Karpas-422 (cell line): ENCODE results near the gene NLRP14. TPM values are rescaled to one million over a fixed set of nuclear protein-coding genes. Genes with fewer than 3 reads are reported as not detected.
A peak's percentile ranks its signal among the peaks of the same experiment; 100 is the strongest.

Experiments
- DNase-seq: peaks from one replicate; pipeline ENCODE4 v3.0.0-alpha.2; 2015
- H2AFZ ChIP-seq: fragments of 200-600 bp; sonication (generic); 2 replicates; pipeline ENCODE4 v1.6.1; 2014; ENCODE audit warnings: antibody characterized with exemption, low read length, mixed read lengths
- H3K27ac ChIP-seq: fragments of 200-600 bp; sonication (generic); 2 replicates; pipeline ENCODE4 v1.5.1; 2014; ENCODE audit warnings: mild to moderate bottlenecking, low read length, moderate library complexity
- H3K27me3 ChIP-seq: fragments of 200-600 bp; sonication (generic); 2 replicates; pipeline ENCODE4 v1.6.1; 2014; ENCODE audit warnings: low read length, mixed read lengths
- H3K36me3 ChIP-seq: fragments of 200-600 bp; sonication (generic); 2 replicates; pipeline ENCODE4 v1.6.1; 2014; ENCODE audit warnings: low read length, mixed read lengths; ENCODE audit not compliant: insufficient read depth
- H3K4me1 ChIP-seq: fragments of 200-600 bp; sonication (generic); 2 replicates; pipeline ENCODE4 v1.6.1; 2014; ENCODE audit warnings: mild to moderate bottlenecking, low read length, mixed read lengths
- H3K4me2 ChIP-seq: fragments of 200-600 bp; sonication (generic); 2 replicates; pipeline ENCODE4 v1.6.1; 2014; ENCODE audit warnings: low read length, low read depth, mild to moderate bottlenecking; ENCODE audit not compliant: poor library complexity, severe bottlenecking
- H3K4me3 ChIP-seq: fragments of 200-600 bp; sonication (generic); 2 replicates; pipeline ENCODE4 v1.5.1; 2014; ENCODE audit warnings: mild to moderate bottlenecking, antibody characterized with exemption, low read length, mixed read lengths
- H3K79me2 ChIP-seq: fragments of 200-600 bp; sonication (generic); 2 replicates; pipeline ENCODE4 v1.6.1; 2014; ENCODE audit warnings: mild to moderate bottlenecking, low read length, mixed read lengths
- H3K9ac ChIP-seq: fragments of 200-600 bp; sonication (generic); 2 replicates; pipeline ENCODE4 v1.6.0; 2014; ENCODE audit warnings: low read length
- H3K9me2 ChIP-seq: fragments of 200-600 bp; sonication (generic), shearing (Covaris generic); replicated peaks from 2 replicates; pipeline ENCODE4 v1.6.0; 2014; ENCODE audit warnings: mild to moderate bottlenecking, low read length, moderate library complexity; ENCODE audit not compliant: insufficient read depth
- H3K9me3 ChIP-seq: fragments of 300-700, 200-600 bp; sonication (generic); 2 replicates; pipeline ENCODE4 v1.6.1; 2014; ENCODE audit warnings: low read length, mixed read lengths
- H4K20me1 ChIP-seq: fragments of 200-600 bp; sonication (generic); 2 replicates; pipeline ENCODE4 v1.6.1; 2014; ENCODE audit warnings: mild to moderate bottlenecking, antibody characterized with exemption, low read length, low read depth; ENCODE audit not compliant: insufficient read depth
- total RNA-seq: library from RNA; depleted of rRNA; stranded (reverse); fragments of >200 nt; shearing (Covaris generic); gene quantifications from 2 replicates; pipeline ENCODE4 v1.2.3, GENCODE V29; 2014; ENCODE audit warnings: low replicate concordance; rRNA removed

Gene NLRP14
- 0.19 and 0.51 TPM in 2 replicates for total RNA-seq

- no peaks in the 10 kb centered on the region for H3K4me1 ChIP-seq
- no peaks in the 10 kb centered on the region for H4K20me1 ChIP-seq
- H3K9me3 ChIP-seq = no peaks in the 10 kb centered on the region
- H3K4me3 ChIP-seq = no peak within 1 kb of the TSS
- H3K27me3 ChIP-seq = no peaks in the 10 kb centered on the region
- DNase-seq = no peak
- no peak within 1 kb of the TSS for H3K4me2 ChIP-seq
- H3K36me3 ChIP-seq = no peaks in the 10 kb centered on the region
- H3K27ac ChIP-seq = no peak within 1 kb of the TSS
- no peak within 1 kb of the TSS for H2AFZ ChIP-seq
- no peak within 1 kb of the TSS for H3K9ac ChIP-seq
- no peaks in the 10 kb centered on the region for H3K79me2 ChIP-seq
- H3K9me2 ChIP-seq = no peaks in the 10 kb centered on the region
Measured at GRCh38 chr11:7020183-7020917, at the start of gene NLRP14, which contains the start of gene ZNF214. Gene NLRP14, plus strand, starts transcription at chr11:7020479. Its CDS starts 18,108 bp downstream, at chr11:7038587. Gene ZNF214, minus strand, starts transcription at chr11:7020346. Its CDS starts 17,511 bp downstream, at chr11:7002835.

DNA sequence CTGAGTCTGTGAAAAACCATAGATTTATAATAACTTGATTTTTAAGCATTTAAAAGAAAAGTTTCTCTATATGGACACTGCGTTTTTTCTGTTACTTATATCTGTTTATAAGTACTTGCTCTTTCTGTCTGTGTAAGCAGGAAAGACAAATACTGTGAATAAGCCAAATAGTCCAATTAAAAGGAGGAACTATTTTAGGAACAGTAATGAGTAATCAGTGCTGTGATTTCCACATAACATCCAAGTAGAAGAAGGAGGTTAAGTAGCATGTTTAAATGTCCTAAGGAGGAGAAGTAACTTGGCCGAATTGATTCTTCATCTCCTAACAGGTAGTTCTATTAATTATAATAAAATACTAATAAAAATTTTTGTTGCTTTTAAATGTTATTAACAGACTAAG is 40.9 kb upstream of the NLRP14 start:
- Histone ChIP-seq H3K4me2 (no peak overlapping the region), H3K36me3 (no peaks in the 10 kb centered on the region), H3K9me3 (no peaks in the 10 kb centered on the region)

DNA sequence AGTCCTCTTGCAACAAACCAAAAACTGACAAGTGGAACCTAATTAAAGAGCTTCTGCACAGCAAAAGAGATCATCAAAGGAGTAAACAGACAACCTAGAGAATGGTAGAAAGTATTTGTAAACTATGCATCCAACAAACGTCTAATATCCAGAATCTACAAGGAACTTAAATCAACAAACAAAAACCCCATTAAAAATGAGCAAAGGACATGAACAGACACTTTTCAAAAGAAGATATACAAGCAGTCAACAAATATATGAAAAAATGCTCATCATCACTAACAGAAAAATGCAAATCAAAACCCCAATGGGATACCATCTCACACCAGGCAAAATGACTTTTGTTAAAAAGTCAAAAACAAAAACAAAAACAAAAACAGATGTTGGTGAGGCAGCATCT is 33.8 kb upstream of the NLRP14 start:
- Histone ChIP-seq H3K4me3 (no peak overlapping the region), H3K4me2 (no peak overlapping the region), H3K27me3 (no peaks in the 10 kb centered on the region), H3K4me1 (peaks cover 11% of the 10 kb centered on the region), H2AFZ (no peak overlapping the region), H3K9me3 (no peaks in the 10 kb centered on the region), H3K9me2 (no peaks in the 10 kb centered on the region), H3K79me2 (no peaks in the 10 kb centered on the region), H3K9ac (no peak overlapping the region), H3K27ac (no peak overlapping the region), H4K20me1 (no peaks in the 10 kb centered on the region), H3K36me3 (no peaks in the 10 kb centered on the region)
- no peak for DNase-seq

More for the DNA sequence above, 40.9 kb upstream of the NLRP14 start:
- Histone ChIP-seq H3K79me2 (no peaks in the 10 kb centered on the region), H2AFZ (no peak overlapping the region), H3K27me3 (no peaks in the 10 kb centered on the region), H3K27ac (no peak overlapping the region), H3K4me1 (no peaks in the 10 kb centered on the region), H4K20me1 (no peaks in the 10 kb centered on the region), H3K9ac (no peak overlapping the region), H3K9me2 (no peaks in the 10 kb centered on the region), H3K4me3 (no peak overlapping the region)
- no peak for DNase-seq

GRCh38 chr11:6988506-6988905 is 31.8 kb upstream of the NLRP14 start:
- no peak for DNase-seq
- H3K4me1 ChIP-seq = peaks cover 20% of the 10 kb centered on the region
- no peaks in the 10 kb centered on the region for H3K27me3 ChIP-seq
- H3K4me2 ChIP-seq = no peak overlapping the region
- no peaks in the 10 kb centered on the region for H3K79me2 ChIP-seq
- H3K36me3 ChIP-seq = no peaks in the 10 kb centered on the region
- no peaks in the 10 kb centered on the region for H4K20me1 ChIP-seq
- no peak overlapping the region for H3K9ac ChIP-seq
- H2AFZ ChIP-seq = no peak overlapping the region
- H3K4me3 ChIP-seq = no peak overlapping the region
- H3K27ac ChIP-seq = no peak overlapping the region
- H3K9me2 ChIP-seq = no peaks in the 10 kb centered on the region
- no peaks in the 10 kb centered on the region for H3K9me3 ChIP-seq

GRCh38 chr11:6991227-6991626 is 29.1 kb upstream of the NLRP14 start:
- Histone ChIP-seq H2AFZ (no peak overlapping the region), H3K27ac (no peak overlapping the region), H4K20me1 (no peaks in the 10 kb centered on the region), H3K4me3 (no peak overlapping the region), H3K79me2 (no peaks in the 10 kb centered on the region), H3K27me3 (no peaks in the 10 kb centered on the region), H3K4me1 (peaks cover 23% of the 10 kb centered on the region), H3K9ac (no peak overlapping the region), H3K36me3 (no peaks in the 10 kb centered on the region), H3K4me2 (no peak overlapping the region), H3K9me3 (no peaks in the 10 kb centered on the region), H3K9me2 (no peaks in the 10 kb centered on the region)
- no peak for DNase-seq

- Histone ChIP-seq H2AFZ (no peak overlapping the region), H3K36me3 (no peaks in the 10 kb centered on the region), H3K4me1 (peaks cover 27% of the 10 kb centered on the region), H3K9me3 (no peaks in the 10 kb centered on the region), H3K4me3 (no peak overlapping the region), H3K4me2 (no peak overlapping the region), H3K9ac (no peak overlapping the region), H3K27ac (no peak overlapping the region), H4K20me1 (no peaks in the 10 kb centered on the region), H3K27me3 (no peaks in the 10 kb centered on the region), H3K9me2 (no peaks in the 10 kb centered on the region), H3K79me2 (no peaks in the 10 kb centered on the region)
- DNase-seq = no peak
Measured at GRCh38 chr11:6992026-6992425, 28.3 kb upstream of the NLRP14 start.

DNA sequence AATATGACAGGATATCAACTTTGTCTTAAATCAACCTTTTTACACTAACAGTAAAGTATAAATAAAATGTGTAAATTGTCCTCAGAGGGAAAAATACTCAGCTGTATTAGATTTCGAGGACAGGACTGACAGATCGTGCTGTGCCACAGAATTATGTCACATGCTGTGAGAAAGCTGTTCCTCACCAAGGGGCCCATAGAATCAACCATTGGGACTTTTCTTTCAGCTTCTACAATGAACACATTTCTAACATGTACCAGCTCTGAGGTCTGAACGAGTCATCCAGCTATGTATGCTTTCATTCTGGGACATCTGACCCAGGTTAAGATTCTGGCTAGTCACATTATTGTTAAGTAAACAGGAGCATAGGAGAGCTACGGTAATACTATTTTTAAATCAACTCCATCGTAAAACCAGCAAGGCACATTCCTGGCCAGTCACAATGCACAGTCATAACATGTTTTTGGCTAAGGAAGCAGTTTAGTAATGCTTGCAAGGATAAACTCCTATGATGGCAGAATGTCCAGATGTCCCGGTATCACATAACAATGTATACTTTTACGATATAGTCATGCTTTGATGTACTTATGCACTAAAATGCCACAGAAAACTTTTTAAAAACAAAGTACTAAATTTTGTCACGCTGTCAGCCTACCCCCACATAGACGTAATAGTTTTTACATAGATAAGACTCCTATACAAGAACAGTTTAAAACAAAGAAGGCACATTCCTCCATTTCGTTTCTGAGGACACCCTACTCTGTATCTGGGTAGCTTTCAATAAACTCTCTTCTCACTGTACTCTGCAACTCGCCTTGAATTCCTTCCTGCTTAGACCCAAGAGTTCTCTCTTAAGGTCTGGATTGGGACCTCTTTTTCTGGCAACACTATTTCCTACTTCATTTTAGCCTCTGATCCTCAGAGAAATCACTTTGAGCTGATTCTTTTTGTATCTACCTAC is 27.5 kb upstream of the NLRP14 start:
- H3K9me2 ChIP-seq = no peaks in the 10 kb centered on the region
- H3K27ac ChIP-seq = peak overlapping the region; percentile 45
- H2AFZ ChIP-seq = no peak overlapping the region
- no peaks in the 10 kb centered on the region for H3K9me3 ChIP-seq
- no peak overlapping the region for H3K4me3 ChIP-seq
- no peaks in the 10 kb centered on the region for H3K36me3 ChIP-seq
- H3K9ac ChIP-seq = no peak overlapping the region
- no peak overlapping the region for H3K4me2 ChIP-seq
- H3K4me1 ChIP-seq = peaks cover 34% of the 10 kb centered on the region
- DNase-seq = no peak
- no peaks in the 10 kb centered on the region for H4K20me1 ChIP-seq
- H3K79me2 ChIP-seq = no peaks in the 10 kb centered on the region
- H3K27me3 ChIP-seq = no peaks in the 10 kb centered on the region

GRCh38 chr11:6995703-6996102 is 24.6 kb upstream of the NLRP14 start:
- peaks cover 32% of the 10 kb centered on the region for H3K4me1 ChIP-seq
- H3K36me3 ChIP-seq = no peaks in the 10 kb centered on the region
- no peak for DNase-seq
- H3K4me3 ChIP-seq = no peak overlapping the region
- H3K27ac ChIP-seq = no peak overlapping the region
- no peaks in the 10 kb centered on the region; the same call in 1 of the 2 replicates for H3K9me2 ChIP-seq
- H3K9me3 ChIP-seq = no peaks in the 10 kb centered on the region
- no peaks in the 10 kb centered on the region for H3K27me3 ChIP-seq
- H4K20me1 ChIP-seq = no peaks in the 10 kb centered on the region
- no peak overlapping the region for H3K4me2 ChIP-seq
- no peak overlapping the region for H3K9ac ChIP-seq
- H3K79me2 ChIP-seq = no peaks in the 10 kb centered on the region
- H2AFZ ChIP-seq = no peak overlapping the region
